SHP77 (cell line): ENCODE measurements around the gene C16orf89.
"Not testable (repeated sequence)": the region's sequence is repeated elsewhere in the genome, so short reads cannot be mapped to it uniquely, and the experiment has no call there.

Source experiments
- DNase-seq, 2 experiments: peaks; one replicate each; lab custom pipeline; 2025; lab: John Stamatoyannopoulos, UW

C16orf89 gene

DNA sequence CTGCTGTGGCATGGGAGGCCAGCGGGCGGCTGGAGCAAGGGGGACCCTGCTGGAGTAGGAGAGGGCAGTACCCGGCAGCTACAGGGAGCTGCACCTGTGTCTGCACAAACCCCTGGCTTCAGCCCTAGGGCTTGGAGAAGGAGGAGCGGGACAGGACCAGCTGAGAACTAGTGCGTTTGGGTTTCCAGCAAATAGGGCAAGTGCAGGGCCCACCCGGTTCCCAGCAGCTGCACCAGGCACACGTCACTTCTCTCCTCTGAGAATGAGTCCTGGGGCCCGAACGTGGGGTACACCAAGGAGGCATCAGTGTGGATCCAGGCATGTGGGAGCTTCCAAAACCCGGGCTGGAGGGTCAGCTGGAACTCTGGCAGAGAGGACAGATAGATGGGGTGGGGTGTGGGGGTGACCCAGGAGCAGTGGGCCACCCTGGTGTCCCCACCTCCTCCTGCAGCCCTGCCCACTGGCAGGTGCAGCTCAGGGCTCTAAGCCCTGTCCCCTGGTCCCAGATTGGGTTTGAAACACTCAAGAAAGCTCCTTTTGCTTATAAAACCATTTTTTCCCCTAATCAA, 5.6 kb downstream of the C16orf89 start:
- no peak for DNase-seq

- DNase-seq: no peak
Observed at GRCh38 chr16:5059386-5060072, 6.2 kb downstream of the C16orf89 start.

DNA sequence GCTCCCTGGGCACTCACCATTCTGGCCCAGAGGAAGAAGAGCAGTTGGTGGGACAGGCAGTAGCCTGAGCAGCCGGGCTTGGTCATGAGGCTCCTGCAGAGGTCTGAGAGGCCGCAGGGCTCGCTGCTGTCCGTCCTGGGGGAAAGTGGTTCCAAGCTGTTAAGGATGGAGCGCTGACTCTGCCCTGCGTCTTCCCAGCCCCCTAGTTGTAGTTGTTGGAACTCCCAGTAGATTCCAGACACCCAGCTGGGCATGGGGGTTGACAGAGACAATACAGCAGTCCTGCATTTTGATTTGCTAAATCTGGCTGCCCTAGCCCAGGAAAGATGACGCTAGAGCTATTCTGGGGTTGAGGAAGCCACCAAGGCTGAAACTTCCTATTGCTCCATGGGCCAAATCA, 7.3 kb downstream of the C16orf89 start:
- no peak for DNase-seq

GRCh38 chr16:5056352-5056751, 9.4 kb downstream of the C16orf89 start:
- DNase-seq: no peak

DNA sequence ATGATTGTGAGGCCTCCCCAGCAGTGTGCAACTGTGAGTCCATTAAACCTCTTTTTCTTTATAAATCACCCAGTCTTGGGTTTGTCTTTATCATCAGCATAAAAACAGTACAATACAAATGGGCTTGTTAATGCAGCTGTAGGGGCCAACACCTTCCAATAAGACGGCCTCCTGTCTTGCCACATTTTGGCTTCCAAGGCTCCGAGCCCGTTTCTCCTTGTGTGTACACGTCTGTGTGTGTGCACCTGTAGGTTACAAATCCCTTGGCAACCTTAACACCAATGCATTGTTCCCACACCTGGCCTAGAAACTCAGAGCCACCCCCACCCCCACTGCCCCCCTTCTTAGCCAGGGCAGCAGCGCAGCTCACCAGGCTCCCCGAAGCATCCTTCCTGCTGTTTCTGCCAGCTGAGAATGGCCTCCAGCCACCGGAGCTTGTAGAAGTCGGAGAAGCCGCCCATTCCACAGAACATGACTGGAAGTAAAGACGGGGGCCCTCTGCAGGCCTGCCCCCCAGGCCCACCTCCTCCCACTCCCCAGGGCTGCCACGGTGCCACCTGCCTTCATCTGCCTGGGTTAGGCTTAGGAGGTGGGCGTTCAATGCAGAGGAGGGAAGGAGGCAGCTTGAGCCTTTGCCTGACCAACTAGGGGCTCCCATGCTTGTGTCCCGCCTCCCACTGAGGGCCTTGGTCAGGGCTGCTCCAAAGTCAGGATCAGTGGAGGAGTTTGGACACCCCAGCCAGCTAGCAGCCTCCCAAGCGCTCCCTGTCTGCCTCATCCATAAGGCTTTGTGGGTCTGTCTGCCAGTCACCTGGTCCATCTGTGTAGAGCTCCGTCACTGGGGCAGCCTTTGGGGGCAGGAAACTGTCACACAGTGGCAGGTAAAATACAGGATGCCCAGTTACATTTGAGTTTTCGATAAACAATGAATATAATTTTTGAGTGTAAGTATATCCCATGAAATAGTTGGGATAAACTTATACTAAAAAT, 10.6 kb downstream of the C16orf89 start:
- DNase-seq: no peak

- no peak for DNase-seq
Observed at GRCh38 chr16:5046914-5047313, 18.8 kb downstream of the C16orf89 start.

GRCh38 chr16:5045499-5046115, 20.1 kb downstream of the C16orf89 start:
- no peak for DNase-seq

- not testable (repeated sequence) for DNase-seq
Observed at GRCh38 chr16:5044581-5044980, 21.2 kb downstream of the C16orf89 start.

DNA sequence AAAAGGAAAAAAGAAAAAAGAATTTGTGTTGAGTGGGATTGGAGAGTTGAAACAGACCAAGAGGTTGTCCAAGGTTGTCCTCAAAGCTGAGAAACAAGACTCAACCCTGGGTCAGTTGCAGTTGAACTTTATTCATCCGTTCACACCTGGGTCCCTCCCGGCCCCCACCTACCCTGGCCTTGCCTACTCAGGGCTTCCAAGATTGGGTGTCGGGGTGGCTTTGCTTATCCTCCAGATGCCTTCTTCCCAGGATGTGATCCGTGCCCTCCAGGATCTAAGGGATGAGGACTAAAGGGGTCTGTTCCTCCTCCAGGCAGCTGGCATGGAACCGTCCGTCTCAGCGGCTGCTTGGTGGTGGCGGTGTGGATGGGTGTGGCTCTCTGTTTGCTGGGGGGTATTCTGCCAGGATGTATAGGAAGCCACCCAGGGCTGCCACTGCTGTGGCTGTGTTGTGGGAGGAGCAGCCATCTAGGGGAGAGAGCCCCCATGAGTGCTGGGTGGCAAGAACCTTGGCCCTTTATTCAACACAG, 21.7 kb downstream of the C16orf89 start:
- DNase-seq: no peak

DNA sequence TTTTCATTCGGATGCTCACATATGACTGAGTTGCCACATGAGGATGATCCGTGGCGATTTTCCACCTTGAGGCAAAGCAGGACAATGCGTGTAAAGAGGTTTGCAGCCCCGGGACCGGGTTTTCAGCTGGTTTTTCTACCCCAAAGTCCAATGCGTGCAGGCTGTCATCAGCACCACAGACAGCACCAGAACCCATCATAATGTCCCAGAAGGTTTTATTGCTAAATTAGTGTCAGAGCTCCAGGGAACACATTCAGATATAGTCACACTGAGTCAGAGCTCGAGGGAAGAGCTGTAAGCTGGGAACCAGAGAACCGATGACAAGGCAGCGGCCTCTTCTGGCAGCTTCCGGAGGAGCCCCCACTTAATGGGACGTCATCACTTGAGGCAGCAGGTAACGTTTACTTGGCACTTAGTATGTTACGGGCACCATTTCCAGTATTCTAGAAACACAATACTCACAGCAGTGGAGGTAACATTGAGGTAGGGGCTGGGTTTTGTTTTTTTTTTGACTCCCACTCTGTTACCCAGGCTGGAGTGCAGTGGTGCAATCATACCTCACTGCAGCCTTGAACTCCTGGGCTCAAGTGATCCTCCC, 23.1 kb downstream of the C16orf89 start:
- no peak for DNase-seq

DNA sequence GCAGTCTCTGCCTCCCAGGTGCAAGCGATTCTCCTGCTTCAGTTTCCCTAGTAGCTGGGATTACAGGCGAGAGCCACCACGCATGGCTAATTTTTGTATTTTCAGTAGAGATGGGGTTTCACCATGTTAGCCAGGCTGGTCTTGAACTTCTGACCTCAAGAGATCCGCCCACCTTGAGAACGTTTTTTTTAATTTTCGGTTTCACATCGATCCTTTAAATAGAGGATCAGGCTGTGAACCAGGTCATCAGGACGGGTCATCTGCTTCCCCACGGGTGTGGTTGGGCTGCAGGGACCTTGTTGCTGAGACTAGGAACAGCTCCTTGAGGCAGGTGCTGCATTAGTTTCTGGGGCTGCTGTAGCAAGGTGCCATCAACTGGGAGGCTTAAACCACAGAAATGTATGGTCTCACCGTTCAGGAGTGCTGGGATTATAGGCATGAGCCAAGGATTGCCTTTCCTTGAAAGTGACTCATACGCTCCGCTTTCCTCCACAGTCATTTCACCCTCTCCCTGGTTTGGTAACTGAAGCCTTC, 24.1 kb downstream of the C16orf89 start:
- DNase-seq: no peak

DNA sequence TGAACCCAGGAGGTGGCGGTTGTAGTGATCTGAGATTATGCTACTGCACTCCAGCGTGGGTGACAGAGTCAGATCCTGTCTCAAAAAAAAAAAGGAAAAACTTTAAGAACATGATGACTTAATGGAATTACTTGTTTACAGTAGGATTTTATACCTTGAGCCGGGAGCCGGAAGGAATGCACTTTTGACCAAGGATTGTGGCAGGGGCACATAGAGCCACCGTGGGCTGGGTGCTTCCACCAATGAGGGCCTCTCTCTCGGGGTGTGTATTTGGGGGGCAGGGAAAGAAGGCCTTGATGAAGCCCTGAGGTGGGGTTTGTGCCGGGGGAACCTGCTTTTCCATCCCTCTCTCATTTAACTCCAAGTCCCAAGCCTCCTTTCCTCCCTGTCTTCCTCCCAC, 25.3 kb downstream of the C16orf89 start:
- no peak for DNase-seq

DNA sequence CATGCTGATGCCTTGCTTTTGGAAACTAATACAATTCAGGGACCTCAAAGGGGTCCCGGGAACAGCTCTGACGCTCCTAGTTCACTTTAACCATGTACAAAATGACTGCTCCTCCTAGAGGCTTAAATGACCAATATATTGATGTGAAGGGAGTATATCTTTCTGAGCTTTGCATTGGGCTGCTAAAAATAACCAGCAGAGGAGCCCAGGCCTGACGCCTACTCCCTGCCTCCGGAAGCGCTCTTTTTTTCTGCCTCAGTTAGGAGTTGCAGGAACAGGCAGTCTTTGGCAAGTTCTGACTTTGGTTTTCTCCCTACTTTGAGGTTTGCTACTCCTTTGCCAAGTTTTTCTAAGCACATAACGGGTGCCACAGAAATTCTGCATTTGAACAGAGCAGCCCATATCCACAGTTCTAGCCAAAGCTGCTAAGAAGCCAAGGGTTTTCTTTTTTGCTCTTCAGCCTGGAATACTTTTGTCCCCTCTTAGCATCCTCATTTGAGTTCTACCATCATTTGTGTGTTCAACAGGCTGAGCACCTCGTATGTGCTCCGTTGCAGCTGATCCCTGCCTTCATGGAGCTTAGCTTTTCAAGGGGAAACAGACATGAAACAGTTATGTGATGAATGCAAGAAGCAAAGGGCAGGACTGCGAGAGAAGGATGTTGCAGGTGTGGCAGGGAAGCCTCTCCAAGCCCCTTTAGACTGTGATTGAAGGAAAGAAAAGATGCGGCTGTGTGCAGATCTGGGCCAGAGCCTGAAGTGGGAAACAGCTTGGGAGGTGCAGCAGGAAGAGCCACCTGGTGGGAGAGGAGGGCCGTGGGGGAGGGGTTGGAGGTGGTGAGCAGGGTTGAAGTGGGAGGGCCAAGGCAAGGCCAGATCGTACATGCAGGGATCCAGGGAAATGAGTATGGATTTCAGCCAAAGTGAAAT, 29.3 kb downstream of the C16orf89 start:
- no peak for DNase-seq

- no peak for DNase-seq
Observed at GRCh38 chr16:5035909-5036227, 29.9 kb downstream of the C16orf89 start.

DNA sequence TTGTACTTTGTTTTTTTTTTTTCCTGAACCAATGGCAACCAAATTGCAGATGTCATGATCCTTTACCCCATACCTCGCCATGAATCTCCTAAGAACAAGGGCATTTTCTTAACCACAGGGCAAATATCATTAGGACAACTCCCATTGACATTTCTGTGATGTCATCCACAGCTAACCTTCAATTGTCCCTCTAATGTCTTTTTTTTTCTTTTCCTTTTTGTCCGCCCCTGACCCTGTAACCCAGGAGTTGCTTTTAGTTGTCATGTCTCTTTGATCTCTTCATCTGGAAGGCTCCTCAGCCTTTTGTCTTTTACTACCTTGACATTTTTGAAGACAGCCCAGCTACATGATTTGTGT, 31.6 kb downstream of the C16orf89 start:
- DNase-seq: no peak

GRCh38 chr16:5033256-5034166, 32.2 kb downstream of the C16orf89 start, which contains the start of gene NAGPA:
TSS of gene NAGPA (minus strand) at chr16:5033935. CDS start at chr16:5033914, 21 bp downstream.
- peak; percentile 74 to 80 for DNase-seq

DNA sequence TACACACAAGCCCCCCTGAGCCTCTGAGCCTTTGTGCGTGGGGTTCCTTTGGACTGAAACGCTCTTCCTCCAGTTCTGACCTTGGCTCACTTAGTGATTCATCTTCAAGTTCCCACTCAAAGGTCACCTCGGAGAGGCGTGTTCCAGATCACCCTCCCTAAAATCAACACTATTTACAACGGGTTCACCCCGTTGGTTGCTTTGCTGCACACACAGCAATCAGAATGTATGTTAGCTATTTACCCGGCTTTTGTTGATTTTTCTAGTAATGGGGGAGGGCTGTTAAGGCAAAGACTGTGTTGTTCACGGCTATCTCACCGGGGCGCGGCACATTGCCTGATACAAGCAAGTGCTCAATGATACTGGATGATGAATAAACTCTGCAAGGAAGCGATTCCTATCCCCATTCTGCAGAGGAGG, 33.0 kb downstream of the C16orf89 start:
- no peak for DNase-seq

DNA sequence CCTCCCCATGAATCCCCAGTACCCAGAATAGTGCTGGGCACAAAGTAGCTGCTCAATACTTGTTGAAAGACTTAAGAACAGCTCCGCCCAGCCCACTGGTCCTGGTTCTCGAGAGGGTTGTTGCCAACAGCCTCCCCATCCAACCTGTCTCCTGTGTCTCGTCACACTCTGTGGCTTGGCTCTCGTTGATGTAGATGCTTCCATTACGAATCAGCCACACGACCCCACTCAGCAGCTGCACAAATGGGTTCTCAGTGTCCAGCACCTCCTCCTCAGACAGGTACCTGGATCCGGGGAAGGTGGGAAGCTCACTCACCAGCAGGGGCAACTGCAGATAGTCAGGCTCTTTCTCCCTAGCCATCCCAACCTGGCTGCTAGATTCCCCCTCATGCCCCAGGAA, 34.2 kb downstream of the C16orf89 start:
- DNase-seq: no peak

DNA sequence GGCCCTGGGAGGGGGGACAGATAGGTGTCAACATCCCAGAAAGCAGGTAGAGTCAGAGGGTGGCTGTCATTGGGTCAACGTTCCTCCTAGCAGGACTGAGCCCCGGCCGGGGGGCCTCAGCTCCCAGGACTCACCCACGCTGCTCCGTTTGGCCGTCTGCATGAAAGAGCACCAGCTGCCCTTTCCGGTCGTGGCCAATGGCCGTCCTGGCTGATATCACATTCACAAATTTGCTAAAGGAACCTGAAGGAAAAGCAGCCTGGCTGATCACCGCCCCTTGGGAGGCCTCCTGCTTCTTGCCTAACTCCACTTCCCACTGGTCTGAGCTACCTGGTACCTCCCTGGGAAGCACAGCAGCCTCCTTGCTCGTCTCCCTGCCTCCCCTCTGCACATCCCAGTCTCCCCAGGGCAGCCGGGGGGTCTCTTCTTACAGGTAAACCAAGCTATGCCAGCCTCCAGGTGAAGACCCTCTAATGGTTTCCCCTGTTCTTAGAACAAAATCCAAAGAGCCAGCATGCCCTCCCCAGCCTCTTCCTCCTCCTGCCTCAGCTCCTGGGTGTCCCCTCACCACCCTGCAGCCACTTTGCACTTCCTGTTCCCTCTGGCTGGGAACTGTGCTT, 35.4 kb downstream of the C16orf89 start:
- no peak for DNase-seq
